LNCaP clone FGC (cell line): ENCODE data around the gene SOX18.

Experiments used
- DNase-seq: peaks from one replicate; pipeline ENCODE4 v3.0.0-alpha.2; 2011; ENCODE audit warnings: low read depth
- H3K4me3 ChIP-seq: 2 replicates; pipeline ENCODE4 v1.5.1; 2011; ENCODE audit warnings: mild to moderate bottlenecking, low read depth, low read length, control low read depth
- CTCF ChIP-seq: IDR thresholded peaks from 2 replicates; pipeline ENCODE4 v1.5.1; 2012; ENCODE audit warnings: mild to moderate bottlenecking; ENCODE audit not compliant: control insufficient read depth, insufficient read depth; ENCODE audit errors: extremely low read depth

The SOX18 gene

DNA sequence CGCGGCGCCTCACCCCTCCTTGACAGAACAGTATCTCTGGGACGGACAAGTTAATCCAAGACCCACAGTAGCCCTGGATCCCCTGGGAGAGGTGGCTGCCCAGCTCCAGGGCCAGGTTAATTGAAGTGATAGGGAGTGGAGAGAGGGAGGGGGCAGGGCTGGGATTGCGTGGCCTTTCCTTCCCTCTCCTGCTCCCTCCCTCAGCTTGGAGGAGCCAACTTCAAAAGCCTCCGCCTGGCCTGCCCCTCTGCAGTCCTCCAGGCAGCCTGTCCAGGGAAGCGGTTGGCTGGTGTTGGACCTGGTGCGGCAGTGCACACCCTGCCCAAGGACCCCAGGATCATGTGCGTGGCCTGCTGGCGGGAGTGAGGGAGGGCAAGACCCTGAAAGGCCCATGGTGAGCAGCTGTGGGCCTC is 13.5 kb downstream of the SOX18 start, which contains the start of gene C20orf204:
Gene C20orf204, plus strand, starts transcription at position 250 of the 413 bp plus-strand sequence. Its CDS starts 142 bp downstream, at position 392.
- TF ChIP-seq CTCF: no peak
- DNase-seq: no peak
- no peak within 1 kb of the TSS for H3K4me3 ChIP-seq

GRCh38 chr20:64035066-64035932 is 14.1 kb downstream of the SOX18 start:
- H3K4me3 ChIP-seq: no peak overlapping the region
- no peak for TF ChIP-seq CTCF
- no peak for DNase-seq

DNA sequence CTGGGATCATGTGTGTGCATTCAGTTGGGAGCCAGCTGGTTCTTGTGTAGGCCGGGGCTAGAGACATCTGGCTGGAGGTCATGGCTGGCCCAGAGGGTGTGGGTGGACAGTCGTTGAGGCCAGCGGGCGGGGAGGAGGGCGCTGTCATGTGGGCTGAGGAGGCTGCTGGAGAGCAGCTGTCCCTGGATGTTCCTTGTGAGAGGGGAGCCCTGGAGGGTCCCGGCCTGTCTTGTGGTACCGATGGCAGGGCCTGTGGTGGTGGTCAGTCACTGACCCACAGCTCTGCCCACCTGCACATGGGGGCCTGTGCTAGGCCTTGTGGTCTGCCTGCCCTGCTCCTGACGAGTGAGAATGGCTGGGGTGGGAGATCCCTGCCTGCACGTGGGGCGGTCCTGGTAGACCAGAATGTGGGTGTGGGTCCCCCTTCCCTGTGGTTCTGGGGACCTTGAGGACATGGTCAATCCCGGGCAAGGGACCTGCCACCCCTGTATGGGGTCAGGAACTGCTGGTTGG is 15.4 kb downstream of the SOX18 start:
- no peak for DNase-seq
- TF ChIP-seq CTCF: no peak
- H3K4me3 ChIP-seq: no peak overlapping the region

- TF ChIP-seq CTCF: no peak
- no peak overlapping the region for H3K4me3 ChIP-seq
- DNase-seq: no peak
These were observed 16.5 kb downstream of the SOX18 start for GRCh38 chr20:64032706-64033624.

DNA sequence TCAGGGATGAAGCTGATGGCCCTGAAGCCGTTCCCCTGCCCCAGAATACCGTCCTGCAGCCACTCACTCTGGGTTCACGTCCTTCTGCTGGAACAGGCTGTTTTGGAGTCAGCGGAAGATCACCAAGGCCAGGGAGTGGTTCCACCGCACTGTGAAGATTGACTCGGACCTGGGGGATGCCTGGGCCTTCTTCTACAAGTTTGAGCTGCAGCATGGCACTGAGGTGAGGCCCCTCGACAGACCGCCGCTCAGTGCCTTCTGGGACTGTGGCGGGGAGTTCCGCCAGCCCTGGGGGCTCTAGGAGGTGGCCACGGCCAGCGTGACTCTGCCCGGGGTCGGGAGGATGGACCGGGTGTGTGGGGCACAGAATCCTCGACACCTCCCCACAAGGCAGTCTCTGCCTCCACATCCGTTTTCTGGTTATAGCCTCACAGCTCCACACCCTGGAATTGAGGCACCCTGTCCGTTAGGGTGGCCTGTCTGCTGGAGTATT is 17.6 kb downstream of the SOX18 start:
- no peak for DNase-seq
- no peak for TF ChIP-seq CTCF
- H3K4me3 ChIP-seq: no peak overlapping the region

- no peak for DNase-seq
- H3K4me3 ChIP-seq: no peak overlapping the region
- no peak for TF ChIP-seq CTCF
These were observed 18.9 kb downstream of the SOX18 start for GRCh38 chr20:64030371-64031134.
